Retinal pigment epithelial cell (primary cell): ENCODE measurements around the gene NR6A1.

ENCODE experiments used
- DNase-seq: peaks from one replicate; pipeline ENCODE4 v3.0.0-alpha.2; 2010; ENCODE audit warnings: low read depth
- H3K4me3 ChIP-seq: 2 replicates; pipeline ENCODE4 v1.5.1; 2011; ENCODE audit warnings: mild to moderate bottlenecking, low read length, control low read depth, moderate library complexity
- TF ChIP-seq, protein P1 (sequence below): conservative IDR thresholded peaks from 2 replicates; pipeline ENCODE4 v1.5.1; 2011; ENCODE audit warnings: low read depth, low read length, control low read depth, inconsistent platforms

Gene NR6A1

DNA sequence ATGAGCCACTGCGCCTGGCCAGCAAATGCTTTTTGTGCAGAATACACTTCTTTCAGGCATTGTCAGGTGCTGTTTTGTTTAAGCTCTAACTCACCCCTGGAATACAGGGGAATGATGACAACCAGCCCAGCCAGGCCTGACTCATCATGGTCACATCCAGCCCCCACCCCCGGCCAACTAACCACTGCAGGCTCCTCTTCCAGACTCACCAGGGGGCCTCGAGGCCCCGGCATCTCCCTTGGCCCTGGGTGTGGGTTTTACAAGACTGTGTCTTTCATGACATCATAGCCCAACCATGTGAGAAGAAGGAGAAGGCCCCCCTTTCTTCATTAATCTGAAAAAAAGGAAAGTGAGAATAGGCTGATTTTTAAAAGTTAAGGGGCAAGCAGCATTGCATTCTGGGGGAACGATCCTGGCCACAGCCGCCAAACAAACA lies 41.3 kb upstream of the NR6A1 start:
- H3K4me3 ChIP-seq = no peak overlapping the region
- TF ChIP-seq, protein P1, sequence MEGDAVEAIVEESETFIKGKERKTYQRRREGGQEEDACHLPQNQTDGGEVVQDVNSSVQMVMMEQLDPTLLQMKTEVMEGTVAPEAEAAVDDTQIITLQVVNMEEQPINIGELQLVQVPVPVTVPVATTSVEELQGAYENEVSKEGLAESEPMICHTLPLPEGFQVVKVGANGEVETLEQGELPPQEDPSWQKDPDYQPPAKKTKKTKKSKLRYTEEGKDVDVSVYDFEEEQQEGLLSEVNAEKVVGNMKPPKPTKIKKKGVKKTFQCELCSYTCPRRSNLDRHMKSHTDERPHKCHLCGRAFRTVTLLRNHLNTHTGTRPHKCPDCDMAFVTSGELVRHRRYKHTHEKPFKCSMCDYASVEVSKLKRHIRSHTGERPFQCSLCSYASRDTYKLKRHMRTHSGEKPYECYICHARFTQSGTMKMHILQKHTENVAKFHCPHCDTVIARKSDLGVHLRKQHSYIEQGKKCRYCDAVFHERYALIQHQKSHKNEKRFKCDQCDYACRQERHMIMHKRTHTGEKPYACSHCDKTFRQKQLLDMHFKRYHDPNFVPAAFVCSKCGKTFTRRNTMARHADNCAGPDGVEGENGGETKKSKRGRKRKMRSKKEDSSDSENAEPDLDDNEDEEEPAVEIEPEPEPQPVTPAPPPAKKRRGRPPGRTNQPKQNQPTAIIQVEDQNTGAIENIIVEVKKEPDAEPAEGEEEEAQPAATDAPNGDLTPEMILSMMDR = no peak
- peak; percentile 88 for DNase-seq

DNA sequence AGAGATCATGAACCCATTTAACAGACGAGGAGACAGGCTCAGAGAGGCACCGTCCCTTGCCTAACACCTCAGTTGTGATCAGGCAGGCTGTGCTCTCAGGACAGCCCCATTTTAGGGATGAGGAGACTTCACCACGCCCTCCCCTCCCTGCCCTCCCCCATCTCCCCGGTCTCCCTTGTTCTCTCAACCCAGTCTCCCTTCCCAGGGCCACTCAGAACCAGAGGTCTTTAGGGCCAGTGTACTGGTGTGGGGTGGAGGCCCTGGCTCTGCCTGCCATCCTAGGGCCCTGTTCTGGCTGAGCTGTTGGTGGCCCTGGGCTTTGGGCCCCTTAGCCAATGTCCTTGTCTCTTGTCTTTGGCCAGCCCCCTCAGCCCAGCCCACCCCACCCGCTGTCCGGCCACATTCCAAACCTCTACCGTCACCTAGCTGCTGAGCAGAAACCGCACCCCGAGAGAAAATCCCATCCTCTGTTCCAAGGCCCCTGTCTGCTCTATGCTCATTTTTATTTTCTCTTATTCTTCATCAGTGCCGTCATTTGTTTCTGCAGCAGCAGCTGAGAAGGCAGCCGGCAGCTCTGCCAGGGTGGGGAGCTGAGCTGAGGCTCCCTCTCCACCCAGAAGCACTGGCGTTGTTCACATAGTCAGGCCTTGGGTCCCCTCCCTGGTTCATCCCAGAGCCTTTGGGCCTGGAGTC lies 39.7 kb upstream of the NR6A1 start:
- H3K4me3 ChIP-seq = no peak overlapping the region
- TF ChIP-seq, protein P1 = no peak
- peak; percentile 69 for DNase-seq

DNA sequence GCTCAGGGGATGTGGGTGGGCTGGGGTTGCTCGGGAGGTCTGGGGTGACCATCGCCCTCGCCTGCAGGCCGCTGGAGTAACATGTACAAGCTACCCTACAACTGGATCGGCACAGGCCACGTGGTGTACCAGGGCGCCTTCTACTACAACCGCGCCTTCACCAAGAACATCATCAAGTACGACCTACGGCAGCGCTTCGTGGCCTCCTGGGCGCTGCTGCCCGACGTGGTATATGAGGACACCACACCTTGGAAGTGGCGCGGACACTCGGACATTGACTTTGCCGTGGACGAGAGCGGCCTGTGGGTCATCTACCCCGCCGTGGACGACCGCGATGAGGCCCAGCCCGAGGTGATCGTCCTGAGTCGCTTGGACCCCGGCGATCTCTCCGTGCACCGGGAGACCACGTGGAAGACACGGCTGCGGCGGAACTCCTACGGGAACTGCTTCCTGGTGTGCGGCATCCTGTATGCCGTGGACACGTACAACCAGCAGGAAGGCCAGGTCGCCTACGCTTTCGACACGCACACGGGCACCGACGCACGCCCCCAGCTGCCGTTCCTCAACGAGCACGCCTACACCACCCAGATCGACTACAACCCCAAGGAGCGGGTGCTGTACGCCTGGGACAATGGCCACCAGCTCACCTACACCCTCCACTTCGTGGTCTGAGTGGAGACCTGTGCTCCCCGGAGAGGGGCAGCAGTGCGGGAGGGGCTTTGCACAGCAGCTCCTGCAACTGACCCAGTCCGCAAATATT lies 38.8 kb upstream of the NR6A1 start:
- no peak overlapping the region for H3K4me3 ChIP-seq
- DNase-seq = no peak
- TF ChIP-seq, protein P1 = no peak

DNA sequence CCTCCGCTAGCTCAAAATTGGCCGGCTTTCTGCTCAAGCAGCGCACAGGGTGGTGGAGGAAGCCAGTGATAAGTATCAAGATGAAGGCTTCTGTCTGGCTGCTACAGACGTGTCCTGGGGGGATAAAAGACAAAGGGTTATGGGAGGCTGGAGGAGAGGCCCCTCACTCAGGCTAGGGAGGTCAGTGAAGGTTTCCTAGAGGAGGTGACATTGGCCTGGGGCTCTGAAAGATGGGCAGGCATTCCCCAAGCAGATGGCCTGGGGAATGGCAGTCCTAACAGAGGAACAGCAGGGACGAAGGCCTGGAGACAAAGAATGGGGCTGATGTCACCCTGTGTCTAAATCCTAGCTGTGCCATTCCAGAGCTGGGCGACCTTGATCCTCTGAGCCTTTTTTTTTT lies 38.1 kb upstream of the NR6A1 start:
- TF ChIP-seq, protein P1 = no peak
- H3K4me3 ChIP-seq = no peak overlapping the region
- no peak for DNase-seq

DNA sequence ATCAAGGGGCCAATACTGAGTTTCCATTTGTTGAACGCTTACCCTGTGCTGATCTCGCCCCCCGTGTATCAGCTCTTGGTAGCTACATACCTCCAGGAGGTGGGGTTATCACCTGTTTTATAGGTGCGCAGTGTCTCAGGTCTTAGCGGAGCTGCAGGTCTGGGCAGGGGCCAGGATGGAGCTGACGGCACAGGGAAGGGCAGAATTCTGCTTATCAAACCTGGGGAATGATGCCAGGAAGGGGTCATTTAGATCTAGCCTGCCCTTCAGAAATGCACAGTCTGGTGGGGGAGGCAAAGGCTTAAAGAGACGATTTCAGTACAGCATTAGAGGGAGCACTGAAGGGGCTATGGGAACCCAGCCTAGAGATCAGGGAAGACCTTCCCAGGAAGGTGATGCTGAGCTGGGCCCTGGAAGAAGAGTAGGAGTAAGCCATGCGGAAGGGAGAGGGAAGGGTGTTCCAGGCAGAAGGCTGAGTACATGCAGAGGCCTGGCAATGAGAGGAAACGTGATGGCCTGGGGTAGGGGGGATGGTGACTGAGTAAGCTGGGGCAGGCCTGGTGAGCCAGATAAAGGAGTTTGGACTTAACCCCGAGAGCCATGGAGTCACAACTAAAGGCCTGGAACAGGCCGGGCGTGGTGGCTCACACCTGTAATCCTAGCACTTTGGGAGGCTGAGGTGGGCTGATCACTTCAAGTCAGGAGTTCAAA lies 37.3 kb upstream of the NR6A1 start:
- TF ChIP-seq, protein P1 = no peak
- no peak overlapping the region for H3K4me3 ChIP-seq
- DNase-seq = no peak

DNA sequence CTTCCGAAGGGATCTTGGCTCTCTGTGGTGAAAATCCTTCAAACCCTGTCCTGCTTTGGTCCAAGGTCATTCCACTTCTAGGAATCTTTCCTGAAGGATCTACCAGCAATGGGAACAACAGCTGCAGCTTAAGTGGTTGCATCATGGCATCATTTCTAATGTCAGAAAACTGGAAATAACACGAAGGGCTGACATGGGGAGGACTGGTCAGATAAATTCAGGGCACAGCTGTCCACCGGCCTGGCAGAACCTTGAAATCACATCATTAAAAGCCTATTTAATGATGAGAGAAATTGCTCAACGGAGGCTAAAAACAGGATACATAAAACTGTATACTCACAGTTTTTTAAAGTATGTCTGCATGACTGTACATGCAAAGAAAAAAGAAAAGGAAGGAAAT lies 34.1 kb upstream of the NR6A1 start:
- H3K4me3 ChIP-seq = no peak overlapping the region
- no peak for DNase-seq
- TF ChIP-seq, protein P1 = no peak
